ENCODE data around the gene SIX5. TPM values are rescaled to one million over a fixed set of nuclear protein-coding genes. Genes with fewer than 3 reads are reported as not detected.

The SIX5 gene
- total and polyA plus RNA-seq, 2 donors: 1.7 to 7.0 TPM

- Histone ChIP-seq H3K9me3 (ENCODE audit: control insufficient read depth in 2 of 2, insufficient read depth in 1 of 2, low read length in 1 of 2) (peaks cover 0 to 4% of the 10 kb centered on the region in 2 donors), H3K36me3 (ENCODE audit: control insufficient read depth in 2 of 2, insufficient read depth in 2 of 2, low read length in 1 of 2) (peaks cover 48 to 52% of the 10 kb centered on the region in 2 donors), H3K27ac (ENCODE audit: low read depth in 1 of 2, low read length in 1 of 2) (no peak overlapping the region), H3K27me3 (ENCODE audit: control insufficient read depth in 2 of 2, insufficient read depth in 1 of 2, low read length in 1 of 2) (peaks cover 0 to 53% of the 10 kb centered on the region in 2 donors), H3K4me3 (ENCODE audit: low read length in 2 of 2) (no peak overlapping the region), H3K4me1 (ENCODE audit: control insufficient read depth in 2 of 2, insufficient read depth in 2 of 2, low read length in 2 of 2) (peaks cover 0 to 5% of the 10 kb centered on the region in 2 donors)
- 97% methylated on average over 57 of the region's 57 CpGs for WGBS
- no peak for DNase-seq (ENCODE audit: low read depth in 6 of 9, low spot score in 9 of 9)
Measured at GRCh38 chr19:45785781-45786532, 16.9 kb upstream of the SIX5 start.

- no peak overlapping the region for H3K27ac ChIP-seq (ENCODE audit: low read depth in 1 of 2, low read length in 1 of 2)
Measured at GRCh38 chr19:45785097-45785496, 16.0 kb upstream of the SIX5 start.

GRCh38 chr19:45784096-45784495, 15.0 kb upstream of the SIX5 start:
- H3K4me3 ChIP-seq (ENCODE audit: low read length in 2 of 2): no peak overlapping the region
- DNase-seq (ENCODE audit: low read depth in 6 of 9, low spot score in 9 of 9): no peak
- no peak overlapping the region for H3K27ac ChIP-seq (ENCODE audit: low read depth in 1 of 2, low read length in 1 of 2)
- peaks cover 0 to 4% of the 10 kb centered on the region in 2 donors for H3K9me3 ChIP-seq (ENCODE audit: control insufficient read depth in 2 of 2, insufficient read depth in 1 of 2, low read length in 1 of 2)
- peaks cover 2 to 71% of the 10 kb centered on the region in 2 donors for H3K27me3 ChIP-seq (ENCODE audit: control insufficient read depth in 2 of 2, insufficient read depth in 1 of 2, low read length in 1 of 2)
- H3K36me3 ChIP-seq (ENCODE audit: control insufficient read depth in 2 of 2, insufficient read depth in 2 of 2, low read length in 1 of 2): peaks cover 37 to 47% of the 10 kb centered on the region in 2 donors
- peaks cover 6 to 10% of the 10 kb centered on the region in 2 donors for H3K4me1 ChIP-seq (ENCODE audit: control insufficient read depth in 2 of 2, insufficient read depth in 2 of 2, low read length in 2 of 2)
- WGBS: 94% methylated on average over 4 of the region's 4 CpGs

More at GRCh38 chr19:45785097-45785496, 16.0 kb upstream of the SIX5 start:
- no peak for DNase-seq (ENCODE audit: low read depth in 6 of 9, low spot score in 9 of 9)
- peaks cover 0 to under 1% of the 10 kb centered on the region in 2 donors for H3K4me1 ChIP-seq (ENCODE audit: control insufficient read depth in 2 of 2, insufficient read depth in 2 of 2, low read length in 2 of 2)
- H3K4me3 ChIP-seq (ENCODE audit: low read length in 2 of 2): no peak overlapping the region
- peaks cover 0 to 4% of the 10 kb centered on the region in 2 donors for H3K9me3 ChIP-seq (ENCODE audit: control insufficient read depth in 2 of 2, insufficient read depth in 1 of 2, low read length in 1 of 2)
- 92% methylated on average over 5 of the region's 5 CpGs for WGBS
- peaks cover 45 to 52% of the 10 kb centered on the region in 2 donors for H3K36me3 ChIP-seq (ENCODE audit: control insufficient read depth in 2 of 2, insufficient read depth in 2 of 2, low read length in 1 of 2)
- H3K27me3 ChIP-seq (ENCODE audit: control insufficient read depth in 2 of 2, insufficient read depth in 1 of 2, low read length in 1 of 2): peaks cover 1 to 61% of the 10 kb centered on the region in 2 donors

GRCh38 chr19:45782820-45783785, 14.1 kb upstream of the SIX5 start:
- 90% methylated on average over 26 of the region's 26 CpGs for whole genome bisulfite sequencing
- Histone ChIP-seq H3K4me3 (ENCODE audit: low read length in 2 of 2) (no peak overlapping the region), H3K9me3 (ENCODE audit: control insufficient read depth in 2 of 2, insufficient read depth in 1 of 2, low read length in 1 of 2) (peaks cover 0 to 4% of the 10 kb centered on the region in 2 donors), H3K27me3 (ENCODE audit: control insufficient read depth in 2 of 2, insufficient read depth in 1 of 2, low read length in 1 of 2) (peaks cover 2 to 72% of the 10 kb centered on the region in 2 donors), H3K36me3 (ENCODE audit: control insufficient read depth in 2 of 2, insufficient read depth in 2 of 2, low read length in 1 of 2) (peaks cover 28 to 37% of the 10 kb centered on the region in 2 donors), H3K27ac (ENCODE audit: low read depth in 1 of 2, low read length in 1 of 2) (no peak overlapping the region), H3K4me1 (ENCODE audit: control insufficient read depth in 2 of 2, insufficient read depth in 2 of 2, low read length in 2 of 2) (peaks cover 11 to 16% of the 10 kb centered on the region in 2 donors)
- DNase-seq (ENCODE audit: low read depth in 6 of 9, low spot score in 9 of 9): no peak

- Histone ChIP-seq H3K9me3 (ENCODE audit: control insufficient read depth in 2 of 2, insufficient read depth in 1 of 2, low read length in 1 of 2) (peaks cover 0 to 4% of the 10 kb centered on the region in 2 donors), H3K4me1 (ENCODE audit: control insufficient read depth in 2 of 2, insufficient read depth in 2 of 2, low read length in 2 of 2) (peaks cover 11 to 16% of the 10 kb centered on the region in 2 donors), H3K27ac (ENCODE audit: low read depth in 1 of 2, low read length in 1 of 2) (no peak within 1 kb of the TSS), H3K27me3 (ENCODE audit: control insufficient read depth in 2 of 2, insufficient read depth in 1 of 2, low read length in 1 of 2) (peaks cover 2 to 76% of the 10 kb centered on the region in 2 donors), H3K4me3 (ENCODE audit: low read length in 2 of 2) (no peak within 1 kb of the TSS), H3K36me3 (ENCODE audit: control insufficient read depth in 2 of 2, insufficient read depth in 2 of 2, low read length in 1 of 2) (peaks cover 30 to 38% of the 10 kb centered on the region in 2 donors)
- no peak for DNase-seq (ENCODE audit: low read depth in 6 of 9, low spot score in 9 of 9)
- 67% methylated on average over 18 of the region's 18 CpGs for WGBS
Measured at GRCh38 chr19:45782162-45782691, 13.2 kb upstream of the SIX5 start, which contains the start of gene DMPK. TSS of gene DMPK (minus strand) at chr19:45782490. CDS start at chr19:45782352, 138 bp downstream.

DNA sequence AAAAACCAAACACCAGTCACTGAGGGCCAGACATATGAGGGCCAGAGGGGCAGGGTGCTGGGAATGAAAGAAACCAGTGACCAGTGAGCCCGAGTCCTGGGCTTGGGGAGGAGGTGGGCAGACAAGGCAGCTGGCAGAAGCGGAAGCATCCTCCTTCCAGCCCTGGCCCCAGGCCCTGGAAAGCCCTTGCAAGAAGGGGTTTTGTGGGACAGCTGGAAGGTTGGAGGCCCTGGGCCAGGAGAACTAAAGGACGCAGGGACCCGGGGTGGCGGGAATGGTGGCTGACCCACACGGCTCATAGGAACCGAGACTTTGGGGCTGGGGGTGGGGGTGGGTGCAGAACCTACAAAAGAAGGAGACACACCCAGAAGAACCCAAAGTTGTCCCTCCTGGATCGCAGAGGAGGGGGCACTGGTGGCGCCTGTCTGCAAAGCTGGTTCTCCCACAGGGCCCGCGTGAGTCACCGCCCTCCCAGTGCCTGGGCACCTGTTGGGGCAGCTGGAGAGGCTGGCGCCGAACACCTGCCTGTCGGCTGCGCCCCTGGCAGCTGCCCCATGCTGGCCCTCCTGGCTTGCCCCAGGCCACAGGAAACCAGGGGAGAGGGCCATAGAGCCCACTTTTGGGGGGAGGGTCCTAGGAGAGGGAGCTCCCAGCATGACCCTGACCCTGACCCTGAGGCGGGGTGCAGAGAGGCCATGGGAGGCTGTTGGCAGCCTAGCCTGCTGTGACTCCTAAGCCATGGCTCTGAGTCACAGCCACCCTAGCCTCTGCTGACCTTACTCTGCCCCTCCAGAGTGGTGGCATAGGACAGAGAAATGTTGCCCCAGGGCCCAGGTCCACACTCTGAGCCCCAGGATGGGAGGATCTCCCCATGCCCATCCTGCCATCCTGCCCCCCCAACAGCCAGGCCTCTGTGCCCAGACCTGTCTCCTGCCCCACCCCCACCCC, 12.4 kb upstream of the SIX5 start:
- Histone ChIP-seq H3K36me3 (ENCODE audit: control insufficient read depth in 2 of 2, insufficient read depth in 2 of 2, low read length in 1 of 2) (peaks cover 29 to 37% of the 10 kb centered on the region in 2 donors), H3K9me3 (ENCODE audit: control insufficient read depth in 2 of 2, insufficient read depth in 1 of 2, low read length in 1 of 2) (peaks cover 0 to 4% of the 10 kb centered on the region in 2 donors), H3K4me3 (ENCODE audit: low read length in 2 of 2) (no peak overlapping the region), H3K4me1 (ENCODE audit: control insufficient read depth in 2 of 2, insufficient read depth in 2 of 2, low read length in 2 of 2) (peaks cover 11 to 16% of the 10 kb centered on the region in 2 donors), H3K27me3 (ENCODE audit: control insufficient read depth in 2 of 2, insufficient read depth in 1 of 2, low read length in 1 of 2) (peaks cover 2 to 70% of the 10 kb centered on the region in 2 donors), H3K27ac (ENCODE audit: low read depth in 1 of 2, low read length in 1 of 2) (no peak overlapping the region)
- WGBS: 84% methylated on average over 17 of the region's 17 CpGs
- DNase-seq (ENCODE audit: low read depth in 6 of 9, low spot score in 9 of 9): no peak

DNA sequence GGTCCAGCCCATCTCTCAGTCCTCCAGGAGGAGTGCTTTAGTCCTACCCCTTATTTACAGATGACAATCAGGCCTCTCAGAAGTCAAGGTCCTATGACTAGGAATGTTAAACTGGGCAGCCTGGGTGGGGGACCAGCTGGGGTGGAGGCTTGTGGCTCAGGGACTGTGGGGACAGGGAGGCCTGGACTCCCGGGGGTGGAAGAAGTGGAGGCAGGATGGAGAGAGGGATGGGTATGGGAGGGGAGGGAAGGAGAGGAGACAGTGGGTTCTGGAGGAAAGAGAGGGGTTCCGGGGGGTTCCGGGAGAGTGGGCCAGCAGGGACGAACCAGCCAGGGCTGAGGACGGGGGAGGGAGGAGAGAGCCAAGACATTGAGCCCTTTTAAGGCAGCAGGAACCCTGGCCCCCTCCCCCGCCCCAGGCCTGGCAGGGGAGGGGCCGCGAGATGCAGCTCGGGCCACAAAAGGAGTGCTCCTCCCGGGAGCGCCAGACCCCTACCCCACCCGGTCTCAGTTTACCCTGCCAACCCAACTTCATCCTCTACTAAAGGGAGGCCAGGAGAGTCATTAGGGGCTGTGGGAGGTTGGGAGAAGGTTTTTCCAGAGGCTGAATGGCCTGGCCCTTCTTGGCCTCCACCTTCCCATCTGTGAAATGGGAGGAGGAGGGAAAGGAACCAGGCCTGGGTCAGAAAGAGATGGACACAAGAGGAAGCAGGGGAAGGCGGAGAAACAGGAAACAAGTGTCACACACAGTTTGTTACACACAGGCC, 11.6 kb upstream of the SIX5 start:
- no peak overlapping the region for H3K4me3 ChIP-seq (ENCODE audit: low read length in 2 of 2)
- peaks cover 11 to 16% of the 10 kb centered on the region in 2 donors for H3K4me1 ChIP-seq (ENCODE audit: control insufficient read depth in 2 of 2, insufficient read depth in 2 of 2, low read length in 2 of 2)
- no peak for DNase-seq (ENCODE audit: low read depth in 6 of 9, low spot score in 9 of 9)
- 51% methylated on average over 13 of the region's 13 CpGs for WGBS
- peaks cover 22 to 29% of the 10 kb centered on the region in 2 donors for H3K36me3 ChIP-seq (ENCODE audit: control insufficient read depth in 2 of 2, insufficient read depth in 2 of 2, low read length in 1 of 2)
- H3K9me3 ChIP-seq (ENCODE audit: control insufficient read depth in 2 of 2, insufficient read depth in 1 of 2, low read length in 1 of 2): peaks cover 0 to 4% of the 10 kb centered on the region in 2 donors
- peaks cover 2 to 68% of the 10 kb centered on the region in 2 donors for H3K27me3 ChIP-seq (ENCODE audit: control insufficient read depth in 2 of 2, insufficient read depth in 1 of 2, low read length in 1 of 2)
- no peak overlapping the region for H3K27ac ChIP-seq (ENCODE audit: low read depth in 1 of 2, low read length in 1 of 2)
